Activated B cell treated with CpG ODN at 0.5 μM for 24 hours (primary cell): ENCODE data around the gene LRRC49. TPM values are rescaled to one million over a fixed set of nuclear protein-coding genes. Genes with fewer than 3 reads are reported as not detected.
"Not testable (repeated sequence)": the region's sequence is repeated elsewhere in the genome, so short reads cannot be mapped to it uniquely, and the experiment has no call there.

Source experiments
- ATAC-seq: fragments of 200-7000 bp; cut with Tn5 transposase; one replicate; pipeline ENCODE4 v1.10.0; 2021; ENCODE audit warnings: low read depth, mild to moderate bottlenecking, moderate library complexity
- CTCF ChIA-PET: fragments of 350-600 bp; sonication (Branson Sonifier 250); formaldehyde crosslinking; loops from one replicate; lab custom pipeline; 2021; ENCODE audit warnings: antibody characterized with exemption; lab: Charles Lee
- POLR2A ChIA-PET: fragments of 350-600 bp; sonication (Branson Sonifier 250); formaldehyde crosslinking; loops from one replicate; lab custom pipeline; 2021; ENCODE audit warnings: antibody characterized with exemption; lab: Charles Lee
- DNase-seq: peaks from one replicate; pipeline ENCODE4 v3.0.0; 2022
- H3K27ac Mint-ChIP-seq: one replicate; pipeline ENCODE4 v1.8.0; 2020; ENCODE audit warnings: mixed read lengths
- H3K27me3 Mint-ChIP-seq: one replicate; pipeline ENCODE4 v1.8.0; 2021; ENCODE audit warnings: mixed read lengths
- H3K36me3 Mint-ChIP-seq: one replicate; pipeline ENCODE4 v1.8.0; 2021; ENCODE audit warnings: low read depth, mixed read lengths
- H3K4me1 Mint-ChIP-seq: one replicate; pipeline ENCODE4 v1.8.0; 2021; ENCODE audit warnings: mixed read lengths
- H3K4me3 Mint-ChIP-seq: one replicate; pipeline ENCODE4 v1.8.0; 2020; ENCODE audit warnings: mild to moderate bottlenecking, mixed read lengths
- H3K9me3 Mint-ChIP-seq: one replicate; pipeline ENCODE4 v1.8.0; 2020; ENCODE audit warnings: mixed read lengths
- CTCF ChIP-seq: fragments of 200-600 bp; IDR thresholded peaks from one replicate; pipeline ENCODE4 v1.8.0; 2022; ENCODE audit warnings: antibody characterized with exemption, mild to moderate bottlenecking
- intact Hi-C: fragments of 100-400 bp; cut with micrococcal nuclease; formaldehyde crosslinking; loops from one replicate; pipeline ENCODE4 v1.15.1; 2024
- total RNA-seq: library from RNA; stranded (reverse); gene quantifications from 2 replicates; pipeline ENCODE4 v1.2.3, GENCODE V29; 2022

Gene LRRC49
- total RNA-seq, 1 donor from 2014 or later: 0.84 TPM

GRCh38 chr15:71042356-71042922 is 149.8 kb downstream of the LRRC49 start:
- H3K4me1 Mint-ChIP-seq: no peaks in the 10 kb centered on the region
- intact Hi-C loops: no loop called here
- peaks cover 2% of the 10 kb centered on the region for H3K27me3 Mint-ChIP-seq
- H3K27ac Mint-ChIP-seq: no peak overlapping the region
- no peaks in the 10 kb centered on the region for H3K36me3 Mint-ChIP-seq
- DNase-seq (no peak), ATAC-seq (no peak)
- no peak overlapping the region for H3K4me3 Mint-ChIP-seq
- POLR2A ChIA-PET: no interaction called here
- H3K9me3 Mint-ChIP-seq: peaks cover 2% of the 10 kb centered on the region
- TF ChIP-seq CTCF: no peak
- CTCF ChIA-PET: no interaction called here

- Mint-ChIP-seq H3K9me3 (peaks cover 2% of the 10 kb centered on the region), H3K27me3 (peaks cover 2% of the 10 kb centered on the region), H3K4me3 (no peak overlapping the region), H3K36me3 (no peaks in the 10 kb centered on the region), H3K4me1 (no peaks in the 10 kb centered on the region), H3K27ac (no peak overlapping the region)
- no peak for ATAC-seq
- CTCF ChIA-PET: no interaction called here
- no peak for DNase-seq
- TF ChIP-seq CTCF: no peak
- POLR2A ChIA-PET: no interaction called here
- intact Hi-C loops: no loop called here
Observed at GRCh38 chr15:71043373-71043772, 150.7 kb downstream of the LRRC49 start.

GRCh38 chr15:71044006-71044405 is 151.4 kb downstream of the LRRC49 start:
- no peak overlapping the region for H3K27ac Mint-ChIP-seq
- DNase-seq: no peak
- ChIA-PET CTCF (no interaction called here), POLR2A (no interaction called here)
- H3K9me3 Mint-ChIP-seq: peaks cover 2% of the 10 kb centered on the region
- no peak for TF ChIP-seq CTCF
- no peak for ATAC-seq
- intact Hi-C loops: no loop called here
- H3K36me3 Mint-ChIP-seq: no peaks in the 10 kb centered on the region
- peaks cover 2% of the 10 kb centered on the region for H3K27me3 Mint-ChIP-seq
- no peaks in the 10 kb centered on the region for H3K4me1 Mint-ChIP-seq
- H3K4me3 Mint-ChIP-seq: no peak overlapping the region

GRCh38 chr15:71046146-71046545 is 153.5 kb downstream of the LRRC49 start:
- H3K9me3 Mint-ChIP-seq, H3K27me3 Mint-ChIP-seq, H3K4me1 Mint-ChIP-seq, intact Hi-C loops, H3K27ac Mint-ChIP-seq, H3K4me3 Mint-ChIP-seq, H3K36me3 Mint-ChIP-seq, POLR2A ChIA-PET, DNase-seq, CTCF ChIA-PET, ATAC-seq: not testable (repeated sequence)

GRCh38 chr15:71048913-71049675 is 156.5 kb downstream of the LRRC49 start:
- Mint-ChIP-seq H3K27ac (no peak overlapping the region), H3K4me3 (no peak overlapping the region), H3K4me1 (no peaks in the 10 kb centered on the region), H3K36me3 (no peaks in the 10 kb centered on the region), H3K27me3 (peaks cover 4% of the 10 kb centered on the region), H3K9me3 (no peaks in the 10 kb centered on the region)
- ATAC-seq (no peak), DNase-seq (no peak)
- intact Hi-C loops: no loop called here
- TF ChIP-seq CTCF: no peak
- POLR2A ChIA-PET: no interaction called here
- CTCF ChIA-PET: no interaction called here
